PC-3 (cell line): Measurements from ENCODE around the gene UBE2Q1.

Source experiments
- EZH2 ChIP-seq: fragments of 300-600 bp; sonication (generic); IDR thresholded peaks from one replicate; pipeline ENCODE4 v1.6.1; 2017; ENCODE audit warnings: antibody characterized with exemption, mild to moderate bottlenecking, low read length; ENCODE audit not compliant: unreplicated experiment
- TF ChIP-seq, protein P1 (sequence below): fragments of 300-600 bp; sonication (generic); conservative IDR thresholded peaks from 2 replicates; pipeline ENCODE4 v1.5.1; 2017; ENCODE audit warnings: antibody characterized with exemption, low read depth, mild to moderate bottlenecking, low read length

- TF ChIP-seq, protein P1, sequence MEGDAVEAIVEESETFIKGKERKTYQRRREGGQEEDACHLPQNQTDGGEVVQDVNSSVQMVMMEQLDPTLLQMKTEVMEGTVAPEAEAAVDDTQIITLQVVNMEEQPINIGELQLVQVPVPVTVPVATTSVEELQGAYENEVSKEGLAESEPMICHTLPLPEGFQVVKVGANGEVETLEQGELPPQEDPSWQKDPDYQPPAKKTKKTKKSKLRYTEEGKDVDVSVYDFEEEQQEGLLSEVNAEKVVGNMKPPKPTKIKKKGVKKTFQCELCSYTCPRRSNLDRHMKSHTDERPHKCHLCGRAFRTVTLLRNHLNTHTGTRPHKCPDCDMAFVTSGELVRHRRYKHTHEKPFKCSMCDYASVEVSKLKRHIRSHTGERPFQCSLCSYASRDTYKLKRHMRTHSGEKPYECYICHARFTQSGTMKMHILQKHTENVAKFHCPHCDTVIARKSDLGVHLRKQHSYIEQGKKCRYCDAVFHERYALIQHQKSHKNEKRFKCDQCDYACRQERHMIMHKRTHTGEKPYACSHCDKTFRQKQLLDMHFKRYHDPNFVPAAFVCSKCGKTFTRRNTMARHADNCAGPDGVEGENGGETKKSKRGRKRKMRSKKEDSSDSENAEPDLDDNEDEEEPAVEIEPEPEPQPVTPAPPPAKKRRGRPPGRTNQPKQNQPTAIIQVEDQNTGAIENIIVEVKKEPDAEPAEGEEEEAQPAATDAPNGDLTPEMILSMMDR: no peak
- TF ChIP-seq EZH2: no peak
Measured at GRCh38 chr1:154586231-154586630, 27.8 kb upstream of the UBE2Q1 start.
